COR-L47 (cell line): Measurements from ENCODE around the gene MTSS2.
"Not testable (repeated sequence)": the region's sequence is repeated elsewhere in the genome, so short reads cannot be mapped to it uniquely, and the experiment has no call there.

ENCODE experiments used
- DNase-seq: peaks from one replicate; lab custom pipeline; 2025; lab: John Stamatoyannopoulos, UW

MTSS2 gene

GRCh38 chr16:70685061-70685937 lies 554 bp downstream of the MTSS2 start:
- DNase-seq = no peak

- no peak for DNase-seq
These were observed 1.4 kb downstream of the MTSS2 start for GRCh38 chr16:70684146-70685060.

- DNase-seq = no peak
These were observed 2.5 kb downstream of the MTSS2 start for GRCh38 chr16:70683146-70683944.

GRCh38 chr16:70682239-70683145 lies 3.4 kb downstream of the MTSS2 start:
- DNase-seq = no peak

- DNase-seq = no peak
These were observed 4.2 kb downstream of the MTSS2 start for GRCh38 chr16:70681382-70682238.

- DNase-seq = no peak
These were observed 5.1 kb downstream of the MTSS2 start for GRCh38 chr16:70680495-70681381.

GRCh38 chr16:70679671-70680494 lies 6.0 kb downstream of the MTSS2 start:
- DNase-seq = no peak

- DNase-seq = no peak
These were observed 6.8 kb downstream of the MTSS2 start for GRCh38 chr16:70678898-70679670.

- no peak for DNase-seq
These were observed 7.5 kb downstream of the MTSS2 start for GRCh38 chr16:70678121-70678897.

GRCh38 chr16:70677499-70678120 lies 8.2 kb downstream of the MTSS2 start:
- DNase-seq = no peak

GRCh38 chr16:70676675-70677498 lies 9.0 kb downstream of the MTSS2 start:
- no peak for DNase-seq

- no peak for DNase-seq
These were observed 9.9 kb downstream of the MTSS2 start for GRCh38 chr16:70675851-70676513.

GRCh38 chr16:70674221-70675014 lies 11.4 kb downstream of the MTSS2 start:
- no peak for DNase-seq

- DNase-seq = not testable (repeated sequence)
These were observed 14.9 kb downstream of the MTSS2 start for GRCh38 chr16:70670938-70671337.
